Nephron progenitor cell (in vitro differentiated cells): ENCODE data around the gene NR5A1.

Experiments
- DNase-seq: peaks from one replicate; pipeline ENCODE4 v3.0.0; 2021
- H3K27ac Mint-ChIP-seq: 2 replicates; pipeline ENCODE4 v1.8.0; 2021; ENCODE audit warnings: mild to moderate bottlenecking, moderate library complexity, mixed read lengths
- H3K27me3 Mint-ChIP-seq: 2 replicates; pipeline ENCODE4 v1.8.0; 2021; ENCODE audit warnings: mild to moderate bottlenecking, low read depth, mixed read lengths; ENCODE audit not compliant: poor library complexity
- H3K36me3 Mint-ChIP-seq: 2 replicates; pipeline ENCODE4 v1.8.0; 2021; ENCODE audit warnings: low read depth, mixed read lengths
- H3K4me1 Mint-ChIP-seq: 2 replicates; pipeline ENCODE4 v1.8.0; 2021; ENCODE audit warnings: mixed read lengths
- H3K4me3 Mint-ChIP-seq: 2 replicates; pipeline ENCODE4 v1.8.0; 2021; ENCODE audit warnings: mild to moderate bottlenecking, moderate library complexity, mixed read lengths
- H3K9me3 Mint-ChIP-seq: 2 replicates; pipeline ENCODE4 v1.8.0; 2021; ENCODE audit warnings: mild to moderate bottlenecking, moderate library complexity, mixed read lengths
- TF ChIP-seq, protein P1 (sequence below): fragments of 200-600 bp; sonication (generic); IDR thresholded peaks from 2 replicates; pipeline ENCODE4 v1.5.0; 2021; ENCODE audit warnings: antibody characterized with exemption

Gene NR5A1

DNA sequence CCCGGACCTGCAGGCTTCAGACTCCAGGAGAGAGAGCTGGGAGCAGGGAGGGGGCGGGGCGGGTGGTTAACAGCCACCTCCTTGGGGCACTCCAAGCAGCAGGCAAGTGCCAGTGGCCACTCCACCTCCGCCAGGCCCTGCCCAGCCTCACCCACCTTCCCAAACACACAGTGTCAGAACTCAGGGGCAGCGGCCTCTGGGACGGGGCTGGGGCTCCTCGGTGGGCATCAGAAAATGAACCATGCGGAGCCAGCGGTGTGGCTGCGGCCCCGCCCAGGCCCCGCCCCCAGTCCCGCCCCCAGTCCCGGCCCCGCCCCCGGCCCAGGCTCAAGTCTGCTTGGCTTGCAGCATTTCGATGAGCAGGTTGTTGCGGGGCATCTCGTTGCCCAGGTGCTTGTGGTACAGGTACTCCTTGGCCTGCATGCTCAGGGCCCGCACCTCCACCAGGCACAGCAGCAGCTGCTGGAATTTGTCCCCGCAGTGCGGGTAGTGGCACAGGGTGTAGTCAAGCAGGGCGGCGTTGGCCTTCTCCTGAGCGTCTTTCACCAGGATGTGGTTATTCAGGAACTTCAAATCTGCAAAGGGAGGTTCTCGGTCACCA, 24.7 kb downstream of the NR5A1 start:
- peaks cover 79% of the 10 kb centered on the region for H3K27me3 Mint-ChIP-seq
- no peak overlapping the region for H3K4me3 Mint-ChIP-seq
- TF ChIP-seq, protein P1, sequence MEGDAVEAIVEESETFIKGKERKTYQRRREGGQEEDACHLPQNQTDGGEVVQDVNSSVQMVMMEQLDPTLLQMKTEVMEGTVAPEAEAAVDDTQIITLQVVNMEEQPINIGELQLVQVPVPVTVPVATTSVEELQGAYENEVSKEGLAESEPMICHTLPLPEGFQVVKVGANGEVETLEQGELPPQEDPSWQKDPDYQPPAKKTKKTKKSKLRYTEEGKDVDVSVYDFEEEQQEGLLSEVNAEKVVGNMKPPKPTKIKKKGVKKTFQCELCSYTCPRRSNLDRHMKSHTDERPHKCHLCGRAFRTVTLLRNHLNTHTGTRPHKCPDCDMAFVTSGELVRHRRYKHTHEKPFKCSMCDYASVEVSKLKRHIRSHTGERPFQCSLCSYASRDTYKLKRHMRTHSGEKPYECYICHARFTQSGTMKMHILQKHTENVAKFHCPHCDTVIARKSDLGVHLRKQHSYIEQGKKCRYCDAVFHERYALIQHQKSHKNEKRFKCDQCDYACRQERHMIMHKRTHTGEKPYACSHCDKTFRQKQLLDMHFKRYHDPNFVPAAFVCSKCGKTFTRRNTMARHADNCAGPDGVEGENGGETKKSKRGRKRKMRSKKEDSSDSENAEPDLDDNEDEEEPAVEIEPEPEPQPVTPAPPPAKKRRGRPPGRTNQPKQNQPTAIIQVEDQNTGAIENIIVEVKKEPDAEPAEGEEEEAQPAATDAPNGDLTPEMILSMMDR = no peak
- no peak for DNase-seq
- H3K9me3 Mint-ChIP-seq = no peaks in the 10 kb centered on the region
- peaks cover 22% of the 10 kb centered on the region for H3K4me1 Mint-ChIP-seq
- no peak overlapping the region for H3K27ac Mint-ChIP-seq
- H3K36me3 Mint-ChIP-seq = no peaks in the 10 kb centered on the region

DNA sequence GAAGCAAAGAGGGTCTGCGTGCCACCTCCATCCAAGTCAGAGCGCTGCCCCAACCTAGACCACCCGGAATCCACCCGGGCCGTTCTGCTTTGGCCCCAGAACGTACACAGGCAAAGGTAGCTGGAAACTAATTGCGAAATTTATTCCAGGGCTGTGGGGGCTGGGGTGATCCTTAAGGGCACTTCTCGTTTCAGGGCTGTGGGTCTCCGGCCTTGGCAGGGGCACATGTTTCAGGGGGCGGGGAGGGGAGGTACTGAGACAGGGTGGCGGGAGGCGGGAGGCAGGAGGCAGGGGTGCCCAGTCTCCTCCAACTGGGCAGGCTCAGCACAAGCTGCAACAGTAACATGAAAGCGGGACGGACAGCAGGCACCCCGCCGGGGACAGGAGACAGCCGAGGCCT, 26.1 kb downstream of the NR5A1 start:
- no peak for DNase-seq
- no peaks in the 10 kb centered on the region for H3K9me3 Mint-ChIP-seq
- H3K4me1 Mint-ChIP-seq = peaks cover 22% of the 10 kb centered on the region
- peaks cover 69% of the 10 kb centered on the region for H3K27me3 Mint-ChIP-seq
- H3K27ac Mint-ChIP-seq = no peak overlapping the region
- H3K4me3 Mint-ChIP-seq = no peak overlapping the region
- H3K36me3 Mint-ChIP-seq = no peaks in the 10 kb centered on the region
- TF ChIP-seq, protein P1 = no peak

- no peaks in the 10 kb centered on the region for H3K9me3 Mint-ChIP-seq
- H3K36me3 Mint-ChIP-seq = no peaks in the 10 kb centered on the region
- peaks cover 21% of the 10 kb centered on the region for H3K4me1 Mint-ChIP-seq
- no peak overlapping the region for H3K4me3 Mint-ChIP-seq
- TF ChIP-seq, protein P1 = peak; percentile 53
- peaks cover 64% of the 10 kb centered on the region for H3K27me3 Mint-ChIP-seq
- no peak overlapping the region for H3K27ac Mint-ChIP-seq
- peak; percentile 58 for DNase-seq
Measured at GRCh38 chr9:124480621-124480981, 26.6 kb downstream of the NR5A1 start.

- H3K9me3 Mint-ChIP-seq = no peaks in the 10 kb centered on the region
- H3K27me3 Mint-ChIP-seq = peaks cover 59% of the 10 kb centered on the region
- no peak overlapping the region for H3K27ac Mint-ChIP-seq
- H3K4me1 Mint-ChIP-seq = peaks cover 16% of the 10 kb centered on the region
- no peaks in the 10 kb centered on the region for H3K36me3 Mint-ChIP-seq
- no peak overlapping the region for H3K4me3 Mint-ChIP-seq
- TF ChIP-seq, protein P1 = no peak
- no peak for DNase-seq
Measured at GRCh38 chr9:124479947-124480620, 27.1 kb downstream of the NR5A1 start.

- H3K9me3 Mint-ChIP-seq = no peaks in the 10 kb centered on the region
- no peak overlapping the region for H3K27ac Mint-ChIP-seq
- H3K4me1 Mint-ChIP-seq = peaks cover 16% of the 10 kb centered on the region
- H3K36me3 Mint-ChIP-seq = no peaks in the 10 kb centered on the region
- no peak overlapping the region for H3K4me3 Mint-ChIP-seq
- peaks cover 52% of the 10 kb centered on the region for H3K27me3 Mint-ChIP-seq
- TF ChIP-seq, protein P1 = no peak
- no peak for DNase-seq
Measured at GRCh38 chr9:124479371-124479770, 27.8 kb downstream of the NR5A1 start.

GRCh38 chr9:124478354-124478753, 28.8 kb downstream of the NR5A1 start:
- TF ChIP-seq, protein P1 = no peak
- Mint-ChIP-seq H3K9me3 (no peaks in the 10 kb centered on the region), H3K27me3 (peaks cover 44% of the 10 kb centered on the region), H3K36me3 (no peaks in the 10 kb centered on the region), H3K27ac (peak overlapping the region; percentile 55), H3K4me3 (peak overlapping the region; percentile 76), H3K4me1 (peaks cover 18% of the 10 kb centered on the region)
- peak; percentile 39 for DNase-seq
